GM21786 (cell line): ENCODE data around the gene ZCCHC14.
"Not testable (repeated sequence)": the region's sequence is repeated elsewhere in the genome, so short reads cannot be mapped to it uniquely, and the experiment has no call there.

Source experiments
- ATAC-seq: cut with Tn5 transposase; IDR thresholded peaks from one replicate; pipeline ENCODE4 v1.9.1; 2021; ENCODE audit not compliant: unreplicated experiment

ZCCHC14 gene

DNA sequence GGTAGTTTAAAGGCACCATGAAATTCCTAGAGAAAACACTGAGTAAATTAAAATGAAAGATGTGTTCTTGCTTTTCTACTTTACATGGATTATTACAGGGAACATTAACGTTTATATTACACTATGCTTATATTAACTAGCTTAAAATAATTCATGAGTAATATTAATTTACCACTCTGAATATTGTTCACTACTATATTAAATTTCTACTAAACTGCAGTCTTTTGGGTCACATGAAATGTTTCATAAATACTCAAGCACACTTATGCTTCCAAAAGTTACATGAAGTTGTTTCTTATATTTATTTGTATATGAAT is 104.0 kb downstream of the ZCCHC14 start:
- ATAC-seq, result no peak

- peak; percentile 55 for ATAC-seq
Observed at GRCh38 chr16:87387942-87388817, 104.6 kb downstream of the ZCCHC14 start.

- not testable (repeated sequence) for ATAC-seq
Observed at GRCh38 chr16:87384875-87385167, 108.0 kb downstream of the ZCCHC14 start.

- ATAC-seq, result no peak
Observed at GRCh38 chr16:87384162-87384874, 108.5 kb downstream of the ZCCHC14 start.

DNA sequence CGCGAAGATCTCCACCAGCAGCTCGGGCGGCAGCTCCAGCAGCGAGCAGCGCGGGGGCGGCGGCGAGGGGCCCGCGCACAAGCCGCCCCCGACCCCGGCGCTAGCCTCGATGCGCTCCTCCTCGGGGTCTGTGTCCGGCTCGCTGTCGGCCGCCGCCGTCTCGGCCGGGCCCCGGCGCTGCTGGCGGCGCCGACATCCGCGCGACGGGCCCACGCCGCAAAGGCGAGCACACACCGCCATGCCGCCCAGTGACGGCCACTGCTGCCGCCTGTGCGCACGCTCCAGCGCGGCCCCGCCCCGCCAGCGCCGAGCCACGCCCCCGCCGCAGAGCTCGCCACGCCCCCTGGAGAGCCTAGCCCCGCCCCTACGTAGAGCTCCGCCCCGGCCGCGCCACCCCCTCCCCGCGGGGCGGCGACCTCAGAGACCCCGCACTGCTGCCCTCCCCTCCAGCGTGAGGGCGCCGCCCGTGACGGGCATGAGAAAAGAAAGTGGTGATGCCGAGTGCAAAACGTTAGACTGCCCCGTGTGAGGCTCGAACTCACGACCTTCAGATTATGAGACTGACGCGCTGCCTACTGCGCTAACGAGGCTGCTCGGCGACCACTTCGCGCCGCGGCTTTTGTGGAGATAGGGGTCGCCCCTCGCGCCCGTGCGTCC is 109.2 kb downstream of the ZCCHC14 start, which contains the start of gene FBXO31:
TSS of gene FBXO31 (minus strand) at position 272 of the 657 bp plus-strand sequence. CDS start at position 240, 32 bp downstream.
- ATAC-seq, result peak; percentile 29

GRCh38 chr16:87382023-87382785 is 110.6 kb downstream of the ZCCHC14 start:
- ATAC-seq, result no peak

DNA sequence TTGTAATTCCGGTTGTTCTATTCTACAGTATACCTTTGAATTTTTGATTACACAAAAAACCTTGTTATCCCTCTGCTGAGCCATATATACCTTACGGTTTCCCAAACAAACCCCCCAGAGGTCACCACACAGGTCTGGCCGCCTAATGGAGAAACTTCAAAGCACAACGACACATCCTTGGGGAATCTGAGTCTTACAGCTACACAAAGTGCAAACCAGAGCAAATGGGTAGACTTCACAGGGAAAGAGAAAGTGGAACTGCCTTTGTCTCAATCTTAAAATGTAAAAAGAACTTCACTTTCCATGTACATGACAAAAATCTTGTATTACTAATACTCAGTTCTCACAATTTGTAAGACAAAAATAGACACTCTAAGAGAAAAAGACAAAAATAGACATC is 111.9 kb downstream of the ZCCHC14 start:
- ATAC-seq, result no peak

GRCh38 chr16:87380403-87380802 is 112.4 kb downstream of the ZCCHC14 start:
- ATAC-seq, result no peak

DNA sequence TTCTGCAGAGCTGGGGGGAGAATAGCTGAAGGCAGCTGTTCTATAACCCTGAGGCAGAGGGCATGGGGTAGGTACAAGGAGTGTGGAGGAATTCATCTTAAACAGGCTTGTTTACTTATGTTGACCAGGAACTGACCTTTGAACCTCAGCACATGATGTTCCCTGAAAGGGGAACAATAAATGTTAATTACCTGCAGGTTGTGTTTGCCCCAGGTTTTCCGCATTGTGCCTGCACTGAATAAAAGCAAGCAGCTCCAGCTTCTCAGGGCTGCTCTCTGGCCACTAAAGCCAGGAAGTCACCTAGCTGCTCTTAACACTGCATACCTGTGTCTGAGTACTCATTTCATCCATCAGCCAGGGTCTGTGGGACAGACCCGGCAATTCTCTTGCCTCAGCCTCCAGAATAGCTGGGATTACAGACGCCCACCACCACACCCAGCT is 113.5 kb downstream of the ZCCHC14 start:
- ATAC-seq, result not testable (repeated sequence)

DNA sequence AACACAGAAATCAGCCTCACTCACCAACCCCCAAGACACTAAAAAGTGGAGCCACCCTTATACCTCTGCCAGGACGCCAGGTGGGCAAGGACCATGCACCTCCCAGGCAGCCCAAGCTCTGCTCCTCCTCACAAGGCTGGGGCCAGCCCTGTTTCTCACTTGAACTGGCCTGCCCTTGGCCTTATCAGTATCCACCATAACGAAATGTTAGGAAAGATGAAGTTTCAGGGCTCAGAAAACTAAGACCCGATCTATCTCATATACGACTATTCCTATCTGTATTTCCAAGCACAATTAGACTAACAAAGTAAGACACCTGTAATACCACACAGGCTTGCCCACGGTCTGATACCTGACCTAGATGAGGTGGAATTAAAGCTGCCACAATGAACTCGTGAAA is 116.2 kb downstream of the ZCCHC14 start:
- ATAC-seq, result no peak

GRCh38 chr16:87375426-87376135 is 117.2 kb downstream of the ZCCHC14 start:
- ATAC-seq, result no peak

DNA sequence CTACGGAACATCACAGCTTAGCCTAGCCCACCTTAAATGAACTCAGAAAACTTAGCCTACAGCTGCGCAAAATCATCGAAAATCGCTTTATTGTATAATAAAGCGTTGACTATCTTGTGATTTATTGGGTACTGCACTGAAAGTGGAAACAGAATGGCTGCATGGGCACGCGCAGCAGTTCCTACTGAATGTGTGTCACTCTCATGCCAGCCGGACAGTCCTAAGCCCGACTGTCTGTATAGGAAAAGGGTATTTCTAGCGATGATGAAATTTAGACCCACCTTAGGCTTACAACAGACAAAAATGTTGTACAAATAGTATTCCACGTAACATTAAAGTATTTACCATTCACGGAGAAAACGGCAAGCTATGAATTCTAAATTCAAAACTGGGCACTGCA is 118.5 kb downstream of the ZCCHC14 start:
- ATAC-seq, result no peak

DNA sequence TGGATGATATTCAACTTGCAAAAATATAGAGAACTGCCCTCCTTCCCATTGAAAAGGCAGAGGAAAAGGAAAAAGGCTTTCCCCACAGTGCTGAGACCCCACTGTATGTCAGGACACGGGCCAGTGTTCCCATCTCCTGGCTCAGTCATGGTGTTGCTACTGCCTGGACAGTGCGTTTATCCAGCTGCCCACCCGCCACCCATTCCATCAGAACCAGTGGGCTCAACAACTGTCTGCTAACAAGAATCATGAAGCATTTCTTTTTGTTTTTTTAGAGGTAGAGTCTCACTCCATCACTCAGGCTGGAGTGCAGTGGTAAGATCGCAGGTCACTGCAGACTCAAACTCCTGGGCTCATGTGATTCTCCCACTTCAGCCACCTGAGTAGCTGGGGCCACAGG is 120.5 kb downstream of the ZCCHC14 start:
- no peak for ATAC-seq

- ATAC-seq, result no peak
Observed at GRCh38 chr16:87371261-87371866, 121.5 kb downstream of the ZCCHC14 start.

GRCh38 chr16:87369796-87370719 is 122.8 kb downstream of the ZCCHC14 start:
- ATAC-seq, result no peak

- ATAC-seq, result no peak
Observed at GRCh38 chr16:87369117-87369765, 123.6 kb downstream of the ZCCHC14 start.

GRCh38 chr16:87368029-87368770 is 124.6 kb downstream of the ZCCHC14 start:
- ATAC-seq, result no peak

DNA sequence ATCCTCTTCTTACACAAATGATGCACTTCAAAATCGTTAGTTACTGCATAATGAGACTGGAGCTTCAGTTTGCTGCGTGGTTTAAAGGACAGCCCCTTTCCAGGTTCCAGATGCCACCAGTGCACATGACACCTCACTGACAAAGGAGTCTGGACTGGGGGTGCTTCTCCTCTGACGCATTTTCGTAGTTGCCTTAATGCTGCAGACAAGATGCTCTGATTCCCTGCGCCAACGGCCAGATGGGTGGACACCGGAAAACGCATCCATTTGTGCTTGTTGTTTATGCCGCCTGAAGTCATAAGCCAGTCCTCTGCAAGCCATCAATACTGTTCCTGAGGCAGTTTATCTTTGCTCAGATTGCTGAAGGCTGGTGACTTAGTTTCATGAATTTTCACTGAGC is 125.3 kb downstream of the ZCCHC14 start:
- ATAC-seq, result no peak
